Activated CD4-positive, alpha-beta T cell treated with anti-CD3 and anti-CD28 coated beads, Interleukin-10, Interleukin-2, amounts not matched to agents 100 ng/mL and 50 ng/mL, durations not matched to agents 16 hours and 8 hours (primary cell): ENCODE measurements around the gene PDZRN4.
"Not testable (repeated sequence)": the region's sequence is repeated elsewhere in the genome, so short reads cannot be mapped to it uniquely, and the experiment has no call there.

ENCODE experiments used
- DNase-seq: peaks from one replicate; pipeline ENCODE4 v3.0.0-alpha.2; 2020

The PDZRN4 gene

GRCh38 chr12:41520869-41521268 is 332.7 kb downstream of the PDZRN4 start:
- DNase-seq, result no peak

GRCh38 chr12:41521872-41522379 is 333.8 kb downstream of the PDZRN4 start:
- DNase-seq, result peak; percentile 9

GRCh38 chr12:41527062-41527461 is 338.9 kb downstream of the PDZRN4 start:
- DNase-seq, result no peak

GRCh38 chr12:41527534-41528116 is 339.5 kb downstream of the PDZRN4 start:
- no peak for DNase-seq

- no peak for DNase-seq
Observed at GRCh38 chr12:41528874-41529273, 340.8 kb downstream of the PDZRN4 start.

- no peak for DNase-seq
Observed at GRCh38 chr12:41530441-41530840, 342.3 kb downstream of the PDZRN4 start.

- no peak for DNase-seq
Observed at GRCh38 chr12:41531147-41531829, 343.2 kb downstream of the PDZRN4 start.

- peak; percentile 50 for DNase-seq
Observed at GRCh38 chr12:41532072-41532471, 344.0 kb downstream of the PDZRN4 start.

- DNase-seq, result peak; percentile 58
Observed at GRCh38 chr12:41536813-41537490, 348.8 kb downstream of the PDZRN4 start.

GRCh38 chr12:41537522-41537921 is 349.4 kb downstream of the PDZRN4 start:
- no peak for DNase-seq

- no peak for DNase-seq
Observed at GRCh38 chr12:41545761-41546160, 357.6 kb downstream of the PDZRN4 start.

- DNase-seq, result not testable (repeated sequence)
Observed at GRCh38 chr12:41547071-41547470, 359.0 kb downstream of the PDZRN4 start.

GRCh38 chr12:41548926-41549325 is 360.8 kb downstream of the PDZRN4 start:
- no peak for DNase-seq

- no peak for DNase-seq
Observed at GRCh38 chr12:41552588-41552987, 364.5 kb downstream of the PDZRN4 start.

GRCh38 chr12:41556176-41556575 is 368.1 kb downstream of the PDZRN4 start:
- DNase-seq, result no peak

- no peak for DNase-seq
Observed at GRCh38 chr12:41557344-41557743, 369.2 kb downstream of the PDZRN4 start.

GRCh38 chr12:41558671-41559070 is 370.6 kb downstream of the PDZRN4 start:
- DNase-seq, result no peak

- DNase-seq, result no peak
Observed at GRCh38 chr12:41563051-41563450, 374.9 kb downstream of the PDZRN4 start.

GRCh38 chr12:41564816-41565215 is 376.7 kb downstream of the PDZRN4 start:
- no peak for DNase-seq

GRCh38 chr12:41566703-41567102 is 378.6 kb downstream of the PDZRN4 start:
- no peak for DNase-seq

GRCh38 chr12:41573445-41573844 is 385.3 kb downstream of the PDZRN4 start:
- DNase-seq, result no peak

- no peak for DNase-seq
Observed at GRCh38 chr12:41576925-41577324, 388.8 kb downstream of the PDZRN4 start.

GRCh38 chr12:41577995-41578394 is 389.9 kb downstream of the PDZRN4 start:
- DNase-seq, result no peak

GRCh38 chr12:41585784-41586183 is 397.7 kb downstream of the PDZRN4 start:
- peak; percentile 9 for DNase-seq
